GM23338 (cell line): ENCODE measurements around the gene BTBD9. TPM values are rescaled to one million over a fixed set of nuclear protein-coding genes. Genes with fewer than 3 reads are reported as not detected.

ENCODE experiments used
- ATAC-seq: fragments of 200-7000 bp; cut with Tn5 transposase; 3 replicates; pipeline ENCODE4 v1.9.1; 2020
- DNase-seq: peaks from one replicate; pipeline ENCODE4 v3.0.0-alpha.2; 2015; ENCODE audit warnings: low spot score
- H2AFZ ChIP-seq: fragments of 200-600 bp; sonication (generic); 2 replicates; pipeline ENCODE4 v1.8.0; 2016; ENCODE audit warnings: antibody characterized with exemption, mild to moderate bottlenecking, moderate library complexity
- H3F3A ChIP-seq: fragments of 200-600 bp; sonication (generic); replicated peaks from 2 replicates; pipeline ENCODE4 v1.8.0; 2017; ENCODE audit warnings: antibody characterized with exemption, mixed run types, low read depth
- H3K27ac ChIP-seq: fragments of 200-600 bp; sonication (generic); 2 replicates; pipeline ENCODE4 v1.6.1; 2016; ENCODE audit warnings: low read depth
- H3K27me3 ChIP-seq: fragments of 200-600 bp; sonication (generic); 2 replicates; pipeline ENCODE4 v1.8.0; 2016; ENCODE audit warnings: mild to moderate bottlenecking, mixed run types, moderate library complexity; ENCODE audit not compliant: insufficient read depth
- H3K36me3 ChIP-seq: fragments of 200-600 bp; sonication (generic); 2 replicates; pipeline ENCODE4 v1.8.0; 2016; ENCODE audit warnings: mild to moderate bottlenecking; ENCODE audit not compliant: insufficient read depth
- H3K4me1 ChIP-seq: fragments of 200-600 bp; sonication (generic); 2 replicates; pipeline ENCODE4 v1.8.0; 2016; ENCODE audit warnings: mild to moderate bottlenecking, moderate library complexity; ENCODE audit not compliant: insufficient read depth
- H3K4me2 ChIP-seq: fragments of 200-600 bp; sonication (generic); 2 replicates; pipeline ENCODE4 v1.7.1; 2017; ENCODE audit warnings: mixed run types
- H3K4me3 ChIP-seq: fragments of 200-600 bp; sonication (generic); 2 replicates; pipeline ENCODE4 v1.6.1; 2016; ENCODE audit warnings: mixed run types
- H3K79me2 ChIP-seq: fragments of 200-600 bp; sonication (generic); replicated peaks from 2 replicates; pipeline ENCODE4 v1.8.0; 2017; ENCODE audit warnings: mild to moderate bottlenecking; ENCODE audit not compliant: insufficient read depth
- H3K9me2 ChIP-seq: fragments of 200-600 bp; sonication (generic); 2 replicates; pipeline ENCODE4 v1.8.0; 2017; ENCODE audit not compliant: insufficient read depth
- H4K20me1 ChIP-seq: fragments of 200-600 bp; sonication (generic); replicated peaks from 2 replicates; pipeline ENCODE4 v1.8.0; 2017; ENCODE audit warnings: mild to moderate bottlenecking; ENCODE audit not compliant: insufficient read depth
- H3K27ac Mint-ChIP-seq: 2 replicates; pipeline ENCODE4 v1.8.0; 2020; ENCODE audit warnings: inconsistent platforms, mild to moderate bottlenecking, moderate library complexity, mixed read lengths
- H3K27me3 Mint-ChIP-seq: 3 replicates; pipeline ENCODE4 v1.8.0; 2022; ENCODE audit warnings: low read depth, mild to moderate bottlenecking, moderate library complexity, mixed read lengths, inconsistent platforms; ENCODE audit not compliant: insufficient read depth, poor library complexity
- H3K36me3 Mint-ChIP-seq: 3 replicates; pipeline ENCODE4 v1.8.0; 2021; ENCODE audit warnings: low read depth, mild to moderate bottlenecking, inconsistent platforms, moderate library complexity, mixed read lengths
- H3K4me1 Mint-ChIP-seq: 3 replicates; pipeline ENCODE4 v1.8.0; 2020; ENCODE audit warnings: mild to moderate bottlenecking, inconsistent platforms, mixed read lengths
- H3K4me3 Mint-ChIP-seq: 3 replicates; pipeline ENCODE4 v1.8.0; 2021; ENCODE audit warnings: moderate library complexity, mild to moderate bottlenecking, inconsistent platforms, mixed read lengths
- H3K9me3 Mint-ChIP-seq: 3 replicates; pipeline ENCODE4 v1.8.0; 2020; ENCODE audit warnings: moderate library complexity, mild to moderate bottlenecking, inconsistent platforms, mixed read lengths
- CREB1 ChIP-seq: fragments of 250-450 bp; sonication (Bioruptor Pico); IDR thresholded peaks from 2 replicates; pipeline ENCODE4 v1.5.0; 2020; ENCODE audit warnings: low read depth, mild to moderate bottlenecking, moderate library complexity
- EZH2 ChIP-seq: fragments of 200-600 bp; sonication (generic); IDR thresholded peaks from one replicate; pipeline ENCODE4 v1.8.0; 2017; ENCODE audit warnings: antibody characterized with exemption, mild to moderate bottlenecking, low read depth; ENCODE audit not compliant: unreplicated experiment
- JUNB ChIP-seq: IDR thresholded peaks from one replicate; pipeline ENCODE4 v1.6.1; 2016; ENCODE audit warnings: antibody characterized with exemption; ENCODE audit not compliant: unreplicated experiment
- NANOG ChIP-seq: IDR thresholded peaks from 2 replicates; pipeline ENCODE4 v1.6.1; 2016; ENCODE audit warnings: antibody characterized with exemption, borderline replicate concordance
- POLR2AphosphoS5 ChIP-seq: IDR thresholded peaks from 2 replicates; pipeline ENCODE4 v1.6.1; 2016; ENCODE audit warnings: antibody characterized with exemption, low read depth
- ZNF114 ChIP-seq: fragments of 250-450 bp; sonication (Bioruptor Pico); IDR thresholded peaks from 2 replicates; pipeline ENCODE4 v1.5.0; 2020; ENCODE audit warnings: mild to moderate bottlenecking, moderate library complexity
- ZNF462 ChIP-seq: fragments of 250-450 bp; sonication (Bioruptor Pico); IDR thresholded peaks from 2 replicates; pipeline ENCODE4 v1.5.0; 2020; ENCODE audit warnings: mild to moderate bottlenecking, moderate library complexity
- polyA plus RNA-seq: library from polyadenylated mRNA; unstranded; fragments of >200 nt; fragmentation: Nextera tagmentation; extraction: Ambion mirVana; gene quantifications from 2 replicates; pipeline ENCODE4 v1.2.1, GENCODE V29; 2016
- total RNA-seq: library from RNA; depleted of rRNA; stranded (reverse); fragments of >200 nt; shearing (Covaris generic); gene quantifications from 2 replicates; pipeline ENCODE4 v1.2.3, GENCODE V29; 2014

Gene BTBD9
- total and polyA plus RNA-seq, 2 experiments from 2014 or later = 4.2 to 5.3 TPM

GRCh38 chr6:38245295-38245694 lies 394.4 kb downstream of the BTBD9 start:
- DNase-seq (no peak), ATAC-seq (no peak; the same call in 2 of the 3 replicates)
- H3K27ac ChIP-seq = no peak overlapping the region
- peaks cover 19% of the 10 kb centered on the region for H3K4me1 Mint-ChIP-seq
- H4K20me1 ChIP-seq = no peaks in the 10 kb centered on the region
- no peak overlapping the region for H3K4me3 ChIP-seq
- H3K79me2 ChIP-seq = no peaks in the 10 kb centered on the region
- TF ChIP-seq JUNB = no peak
- TF ChIP-seq EZH2 = no peak
- no peak for TF ChIP-seq ZNF114 (CRISPR knock-in tag)
- no peak for TF ChIP-seq ZNF462 (CRISPR knock-in tag)
- no peak for TF ChIP-seq NANOG
- no peak for TF ChIP-seq CREB1 (CRISPR knock-in tag)
- H3K4me3 Mint-ChIP-seq = no peak overlapping the region
- no peaks in the 10 kb centered on the region for H3K9me2 ChIP-seq
- H3K27ac Mint-ChIP-seq = no peak overlapping the region
- no peak overlapping the region for H2AFZ ChIP-seq
- no peaks in the 10 kb centered on the region for H3F3A ChIP-seq
- no peaks in the 10 kb centered on the region for H3K36me3 ChIP-seq
- H3K27me3 ChIP-seq = no peaks in the 10 kb centered on the region
- H3K4me2 ChIP-seq = no peak overlapping the region
- no peaks in the 10 kb centered on the region for H3K9me3 Mint-ChIP-seq
- H3K4me1 ChIP-seq = peaks cover 17% of the 10 kb centered on the region; the same call in 1 of the 2 replicates
- peaks cover 3% of the 10 kb centered on the region for H3K27me3 Mint-ChIP-seq
- H3K36me3 Mint-ChIP-seq = no peaks in the 10 kb centered on the region

- peaks cover 20% of the 10 kb centered on the region for H3K4me1 Mint-ChIP-seq
- peaks cover 3% of the 10 kb centered on the region for H3K27me3 Mint-ChIP-seq
- H2AFZ ChIP-seq = no peak overlapping the region
- H3K9me3 Mint-ChIP-seq = no peaks in the 10 kb centered on the region
- H3K27ac ChIP-seq = no peak overlapping the region
- H3K4me3 ChIP-seq = no peak overlapping the region
- peaks cover 21% of the 10 kb centered on the region; the same call in 1 of the 2 replicates for H3K4me1 ChIP-seq
- no peaks in the 10 kb centered on the region for H3F3A ChIP-seq
- no peak for ATAC-seq
- H3K4me2 ChIP-seq = no peak overlapping the region
- no peaks in the 10 kb centered on the region for H3K27me3 ChIP-seq
- no peaks in the 10 kb centered on the region for H3K36me3 ChIP-seq
- H3K27ac Mint-ChIP-seq = no peak overlapping the region
- H3K9me2 ChIP-seq = no peaks in the 10 kb centered on the region
- no peaks in the 10 kb centered on the region for H4K20me1 ChIP-seq
- H3K4me3 Mint-ChIP-seq = no peak overlapping the region
- DNase-seq = no peak
- no peaks in the 10 kb centered on the region for H3K79me2 ChIP-seq
- no peaks in the 10 kb centered on the region for H3K36me3 Mint-ChIP-seq
- no peak for TF ChIP-seq ZNF462 (CRISPR knock-in tag)
- no peak for TF ChIP-seq POLR2AphosphoS5
These were observed 394.9 kb downstream of the BTBD9 start for GRCh38 chr6:38244869-38245268.
